Measurements from ENCODE around the gene LRRC49. TPM values are rescaled to one million over a fixed set of nuclear protein-coding genes. Genes with fewer than 3 reads are reported as not detected.

The LRRC49 gene
- total RNA-seq, 1 experiment from 2014 or later = 7.4 TPM

GRCh38 chr15:70853318-70853972 lies 39.2 kb upstream of the LRRC49 start:
- ChIA-PET CTCF (interaction anchor here (2.1 kb wide), 1 partner anchor 29 kb away, joined by 5 read pairs; no protein-coding TSS in a partner anchor), RAD21 (ENCODE audit: low non-redundant PET in 1 of 2, low total read pairs in 2 of 2, uncharacterized antibody in 2 of 2, unreplicated experiment in 2 of 2) (no interaction called here), POLR2A (interaction anchor here (1.0 to 2.7 kb wide), 3 partner anchors 11 to 22 kb away, joined by 3 to 8 read pairs (median 7); no protein-coding TSS in a partner anchor)
- Histone ChIP-seq H3K27ac (ENCODE audit: low read depth, low read length) (peak overlapping the region; percentile 55; the same call in 1 of the 2 replicates), H3K27me3 (ENCODE audit: insufficient read depth, low read length) (no peaks in the 10 kb centered on the region), H3K36me3 (ENCODE audit: control insufficient read depth in 1 of 2, insufficient read depth in 2 of 2, low read length in 2 of 2) (0 out of 4 replicates have a peak, but pooled peaks cover 0 to 2% of the 10 kb centered on the region in 2 experiments), H3K9ac (ENCODE audit: low read length) (peak overlapping the region; percentile 70), H3K4me2 (ENCODE audit: low read length) (peak overlapping the region; percentile 95), H3K9me2 (ENCODE audit: insufficient read depth) (no peaks in the 10 kb centered on the region), H4K20me1 (ENCODE audit: insufficient read depth) (no peaks in the 10 kb centered on the region), H3K79me2 (ENCODE audit: insufficient read depth, low read length) (no peaks in the 10 kb centered on the region), H2AFZ (ENCODE audit: low read depth, low read length, poor library complexity, severe bottlenecking) (no peak overlapping the region), H3K4me3 (replicated peaks in 1 of 2; ENCODE audit: low read depth in 1 of 2, low read length in 2 of 2) (peak overlapping the region; percentile 62 to 69), H3K9me3 (ENCODE audit: control insufficient read depth in 1 of 2, insufficient read depth in 1 of 2, low read depth in 1 of 2, low read length in 2 of 2) (no peaks in the 10 kb centered on the region), H3K4me1 (ENCODE audit: control insufficient read depth in 1 of 2, insufficient read depth in 2 of 2, low read length in 2 of 2) (peaks cover 4 to 22% of the 10 kb centered on the region in 2 experiments; a peak in 2 of 4 replicates)
- no peak for TF ChIP-seq ZNF274 (IDR thresholded peaks at IDR 0.05; ENCODE audit: low read depth, low read length)
- TF ChIP-seq, protein P1, sequence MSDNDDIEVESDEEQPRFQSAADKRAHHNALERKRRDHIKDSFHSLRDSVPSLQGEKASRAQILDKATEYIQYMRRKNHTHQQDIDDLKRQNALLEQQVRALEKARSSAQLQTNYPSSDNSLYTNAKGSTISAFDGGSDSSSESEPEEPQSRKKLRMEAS (IDR thresholded peaks at IDR 0.05) = no peak
- no peak for TF ChIP-seq EGR1 (IDR thresholded peaks at IDR 0.05; ENCODE audit: low read depth)
- no TSS peak for BruUV-seq (replicated peaks)
- intact Hi-C loops (cut with micrococcal nuclease) = no loop called here
- ATAC-seq (peak; percentile 68), DNase-seq (ENCODE audit: low read depth, low spot score) (no peak)

- Histone ChIP-seq H3K9me3 (ENCODE audit: control insufficient read depth in 1 of 2, insufficient read depth in 1 of 2, low read depth in 1 of 2, low read length in 2 of 2) (no peaks in the 10 kb centered on the region), H3K9me2 (ENCODE audit: insufficient read depth) (no peaks in the 10 kb centered on the region), H3K4me1 (ENCODE audit: control insufficient read depth in 1 of 2, insufficient read depth in 2 of 2, low read length in 2 of 2) (peaks cover 4 to 22% of the 10 kb centered on the region in 2 experiments; a peak in 2 of 4 replicates), H3K27me3 (ENCODE audit: insufficient read depth, low read length) (no peaks in the 10 kb centered on the region), H2AFZ (ENCODE audit: low read depth, low read length, poor library complexity, severe bottlenecking) (peak within 1 kb of the TSS; percentile 89), H3K79me2 (ENCODE audit: insufficient read depth, low read length) (no peaks in the 10 kb centered on the region), H3K9ac (ENCODE audit: low read length) (peak within 1 kb of the TSS; percentile 70), H3K27ac (ENCODE audit: low read depth, low read length) (peak within 1 kb of the TSS; percentile 55; the same call in 1 of the 2 replicates), H4K20me1 (ENCODE audit: insufficient read depth) (no peaks in the 10 kb centered on the region), H3K4me3 (replicated peaks in 1 of 2; ENCODE audit: low read depth in 1 of 2, low read length in 2 of 2) (peak within 1 kb of the TSS; percentile 62 to 69), H3K4me2 (ENCODE audit: low read length) (peak within 1 kb of the TSS; percentile 95), H3K36me3 (ENCODE audit: control insufficient read depth in 1 of 2, insufficient read depth in 2 of 2, low read length in 2 of 2) (0 out of 4 replicates have a peak, but pooled peaks cover 0 to 2% of the 10 kb centered on the region in 2 experiments)
- intact Hi-C loops (cut with micrococcal nuclease) = no loop called here
- ATAC-seq (peak; percentile 90), DNase-seq (ENCODE audit: low read depth, low spot score) (no peak)
- TF ChIP-seq POLR2AphosphoS5 (IDR thresholded peaks at IDR 0.05; ENCODE audit: low read depth, low read length) (peak; percentile 70), ZFX (IDR thresholded peaks at IDR 0.05) (peak; percentile 91), POLR2A (IDR thresholded peaks at IDR 0.05; ENCODE audit: borderline replicate concordance, extremely low read depth, insufficient read depth, insufficient read length) (peak; percentile 48)
- TF ChIP-seq, protein P2, sequence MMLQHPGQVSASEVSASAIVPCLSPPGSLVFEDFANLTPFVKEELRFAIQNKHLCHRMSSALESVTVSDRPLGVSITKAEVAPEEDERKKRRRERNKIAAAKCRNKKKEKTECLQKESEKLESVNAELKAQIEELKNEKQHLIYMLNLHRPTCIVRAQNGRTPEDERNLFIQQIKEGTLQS (IDR thresholded peaks at IDR 0.05) = no peak
- BruUV-seq (replicated peaks) = no TSS peak
- RAD21 ChIA-PET (ENCODE audit: low non-redundant PET in 1 of 2, low total read pairs in 2 of 2, uncharacterized antibody in 2 of 2, unreplicated experiment in 2 of 2) = no interaction called here
- CTCF ChIA-PET = interaction anchor here (1.3 to 2.1 kb wide), 3 partner anchors 8 to 30 kb away, joined by 3 to 6 read pairs (median 5); no protein-coding TSS in a partner anchor
- POLR2A ChIA-PET = interaction anchor here (1.0 to 2.7 kb wide), 3 partner anchors 11 to 21 kb away, joined by 3 to 8 read pairs (median 7); no protein-coding TSS in a partner anchor
Measured at GRCh38 chr15:70853973-70854665, 38.5 kb upstream of the LRRC49 start, which contains the start of gene LARP6. Gene LARP6, minus strand, starts transcription at chr15:70854157. Its CDS starts 69 bp downstream, at chr15:70854088.
